IMR-90 (cell line): ENCODE measurements around the gene XPR1. TPM values are rescaled to one million over a fixed set of nuclear protein-coding genes. Genes with fewer than 3 reads are reported as not detected.

ENCODE experiments used
- ATAC-seq: fragments of 200-7000 bp; cut with Tn5 transposase; 2 replicates; pipeline ENCODE4 v1.9.1; 2020; ENCODE audit warnings: low read depth, mild to moderate bottlenecking, moderate library complexity
- BruUV-seq: library from RNA; stranded (reverse); fragments of 400-500 nt; replicated peaks from 2 replicates; lab custom pipeline; 2021; lab: Mats Ljungman, UMichigan
- CTCF ChIA-PET: fragments of 300-600 bp; formaldehyde crosslinking; extraction: SDS; loops from one replicate; lab custom pipeline; 2021; ENCODE audit warnings: antibody characterized with exemption; lab: Yijun Ruan, JAX
- POLR2A ChIA-PET: fragments of 300-600 bp; sonication (Branson Sonifier 250); formaldehyde crosslinking; loops from one replicate; lab custom pipeline; 2022; ENCODE audit warnings: antibody characterized with exemption; ENCODE audit not compliant: unreplicated experiment; lab: Charles Lee
- DNase-seq: peaks from one replicate; pipeline ENCODE4 v3.0.0; 2013
- H2AFZ ChIP-seq: replicated peaks from 2 replicates; pipeline ENCODE3; 2013; ENCODE audit warnings: low read length, mild to moderate bottlenecking; ENCODE audit not compliant: poor library complexity
- H2AK5ac ChIP-seq: 2 replicates; pipeline ENCODE4 v1.6.1; 2013; ENCODE audit warnings: low read depth, low read length, inconsistent platforms
- H2AK9ac ChIP-seq: replicated peaks from 2 replicates; pipeline ENCODE3; 2013; ENCODE audit warnings: mild to moderate bottlenecking, low read depth, low read length, moderate library complexity; ENCODE audit not compliant: poor library complexity
- H2BK120ac ChIP-seq: 2 replicates; pipeline ENCODE4 v1.6.1; 2013; ENCODE audit warnings: low read depth, low read length, inconsistent platforms
- H2BK15ac ChIP-seq: 3 replicates; pipeline ENCODE4 v1.6.1; 2013; ENCODE audit warnings: low read depth, low read length, inconsistent platforms
- H2BK20ac ChIP-seq: 2 replicates; pipeline ENCODE4 v1.6.1; 2013; ENCODE audit warnings: low read depth, mild to moderate bottlenecking, inconsistent platforms, low read length, moderate library complexity
- H2BK5ac ChIP-seq: 2 replicates; pipeline ENCODE4 v1.6.1; 2013; ENCODE audit warnings: mild to moderate bottlenecking, low read depth, low read length, inconsistent platforms; ENCODE audit not compliant: poor library complexity, severe bottlenecking
- H3K14ac ChIP-seq: replicated peaks from 2 replicates; pipeline ENCODE4 v1.6.1; 2013; ENCODE audit warnings: low read depth, low read length, inconsistent platforms
- H3K18ac ChIP-seq: 2 replicates; pipeline ENCODE4 v1.6.1; 2013; ENCODE audit warnings: low read depth, low read length, control low read depth
- H3K23ac ChIP-seq: 2 replicates; pipeline ENCODE4 v1.6.1; 2013; ENCODE audit warnings: low read depth, low read length, inconsistent platforms
- H3K27ac ChIP-seq: 2 replicates; pipeline ENCODE4 v1.5.1; 2013; ENCODE audit warnings: mild to moderate bottlenecking, control low read depth, low read length; ENCODE audit not compliant: insufficient read depth
- H3K27me3 ChIP-seq: 2 replicates; pipeline ENCODE4 v1.6.1; 2013; ENCODE audit warnings: low read length; ENCODE audit not compliant: control insufficient read depth, insufficient read depth
- H3K36me3 ChIP-seq: 2 replicates; pipeline ENCODE4 v1.6.1; 2013; ENCODE audit warnings: low read length, mixed read lengths; ENCODE audit not compliant: control insufficient read depth, insufficient read depth
- H3K4ac ChIP-seq: 2 replicates; pipeline ENCODE4 v1.6.1; 2013; ENCODE audit warnings: low read depth, low read length, inconsistent platforms
- H3K4me1 ChIP-seq: 2 replicates; pipeline ENCODE4 v1.6.1; 2013; ENCODE audit warnings: low read length, mixed read lengths; ENCODE audit not compliant: control insufficient read depth, insufficient read depth
- H3K4me2 ChIP-seq: 2 replicates; pipeline ENCODE4 v1.6.1; 2013; ENCODE audit warnings: low read depth, mild to moderate bottlenecking, control low read depth, low read length, moderate library complexity
- H3K4me3 ChIP-seq: 2 replicates; pipeline ENCODE4 v1.5.1; 2013; ENCODE audit warnings: low read depth, mild to moderate bottlenecking, control low read depth, low read length, moderate library complexity; ENCODE audit not compliant: insufficient read depth
- H3K56ac ChIP-seq: 2 replicates; pipeline ENCODE4 v1.6.1; 2013; ENCODE audit warnings: low read length, inconsistent platforms; ENCODE audit not compliant: insufficient read depth; ENCODE audit errors: extremely low read depth
- H3K79me1 ChIP-seq, 2 experiments: 2 replicates each; pipeline ENCODE4 v1.6.1; 2013; ENCODE audit warnings: low read length in 2 of 2, inconsistent platforms in 1 of 2, low read depth in 1 of 2
- H3K9ac ChIP-seq: 2 replicates; pipeline ENCODE4 v1.6.1; 2013; ENCODE audit warnings: low read depth, low read length, control low read depth
- H3K9me1 ChIP-seq: 2 replicates; pipeline ENCODE4 v1.6.1; 2013; ENCODE audit warnings: low read length, inconsistent platforms; ENCODE audit not compliant: insufficient read depth
- H3K9me3 ChIP-seq: 2 replicates; pipeline ENCODE4 v1.6.1; 2013; ENCODE audit warnings: low read length; ENCODE audit not compliant: control insufficient read depth, insufficient read depth
- H4K20me1 ChIP-seq: 2 replicates; pipeline ENCODE4 v1.6.1; 2013; ENCODE audit warnings: low read length, inconsistent platforms; ENCODE audit not compliant: insufficient read depth
- H4K5ac ChIP-seq: 2 replicates; pipeline ENCODE4 v1.6.1; 2013; ENCODE audit warnings: mild to moderate bottlenecking, low read depth, low read length, control low read depth
- H4K8ac ChIP-seq, 2 experiments: 2 replicates each; pipeline ENCODE4 v1.6.1; 2013; ENCODE audit warnings: low read depth in 2 of 2, low read length in 2 of 2, control low read depth in 1 of 2, inconsistent platforms in 1 of 2
- H4K91ac ChIP-seq: 2 replicates; pipeline ENCODE4 v1.6.1; 2013; ENCODE audit warnings: low read depth, low read length, inconsistent platforms; ENCODE audit not compliant: insufficient read depth
- BHLHE40 ChIP-seq: fragments of 150-350 bp; IDR thresholded peaks from 2 replicates; pipeline ENCODE4 v1.6.1; 2016; ENCODE audit warnings: mild to moderate bottlenecking, low read depth, low read length
- CEBPB ChIP-seq: IDR thresholded peaks from 2 replicates; pipeline ENCODE4 v1.6.1; 2012; ENCODE audit warnings: low read depth, low read length, improper control_type of control experiment
- FOS ChIP-seq: fragments of 150-350 bp; IDR thresholded peaks from 2 replicates; pipeline ENCODE4 v1.6.1; 2016; ENCODE audit warnings: low read depth, low read length
- MAFK ChIP-seq: IDR thresholded peaks from 2 replicates; pipeline ENCODE4 v1.6.1; 2012; ENCODE audit warnings: low read depth, low read length, improper control_type of control experiment
- MAZ ChIP-seq: IDR thresholded peaks from 2 replicates; pipeline ENCODE4 v1.6.1; 2012; ENCODE audit warnings: low read depth, mild to moderate bottlenecking, low read length, improper control_type of control experiment, moderate library complexity, borderline replicate concordance
- MXI1 ChIP-seq: IDR thresholded peaks from 2 replicates; pipeline ENCODE4 v1.6.1; 2012; ENCODE audit warnings: low read depth, mild to moderate bottlenecking, low read length, moderate library complexity, borderline replicate concordance
- POLR2A ChIP-seq: IDR thresholded peaks from 2 replicates; pipeline ENCODE4 v1.6.1; 2012; ENCODE audit warnings: mild to moderate bottlenecking, low read depth, low read length
- RAD21 ChIP-seq: IDR thresholded peaks from 2 replicates; pipeline ENCODE4 v1.6.1; 2012; ENCODE audit warnings: low read length, improper control_type of control experiment
- RCOR1 ChIP-seq: IDR thresholded peaks from 2 replicates; pipeline ENCODE4 v1.6.1; 2012; ENCODE audit warnings: mild to moderate bottlenecking, low read length, improper control_type of control experiment; ENCODE audit not compliant: insufficient replicate concordance
- RFX5 ChIP-seq: IDR thresholded peaks from 2 replicates; pipeline ENCODE4 v1.8.0; 2012; ENCODE audit warnings: low read depth, mild to moderate bottlenecking, low read length, moderate library complexity
- WGBS, 2 experiments: methylation state at CpG; one replicate each; pipeline versions ENCODE4 v1.1.5 to v1.1.7; 2013; ENCODE audit warnings: missing lambda C conversion rate in 2 of 2; ENCODE audit not compliant: insufficient read length in 1 of 2; ENCODE audit errors: extremely low coverage in 2 of 2; 5-methylcytosine and 5-hydroxymethylcytosine counted together
- dilution Hi-C: fragments of 300-500 bp; cut with HindIII; formaldehyde crosslinking; loops from one replicate; pipeline ENCODE4 v1.14.3; 2018; ENCODE audit warnings: low sequenced_read_pairs; ENCODE audit not compliant: unreplicated experiment
- in situ Hi-C: fragments of 300-500 bp; cut with MboI; formaldehyde crosslinking; loops from 3 replicates; pipeline ENCODE4 v1.14.3; 2019; ENCODE audit warnings: low sequenced_read_pairs, inconsistent platforms, mixed read lengths
- intact Hi-C: fragments of 100-400 bp; cut with micrococcal nuclease; formaldehyde crosslinking; loops from 2 replicates; pipeline ENCODE4 v1.10.0; 2022
- polyA plus RNA-seq, 3 experiments: library from polyadenylated mRNA; depleted of rRNA; stranded (reverse); fragments of >200 nt; gene quantifications; 2 replicates each; pipeline ENCODE4 v1.2.3, GENCODE V29; 2012; ENCODE audit warnings: low replicate concordance in 1 of 3
- total RNA-seq: library from RNA; depleted of rRNA; stranded (reverse); fragments of >200 nt; gene quantifications from 2 replicates; pipeline ENCODE4 v1.2.3, GENCODE V29; 2012
- TF ChIP-seq, protein P1 (sequence below): fragments of 150-350 bp; IDR thresholded peaks from 2 replicates; pipeline ENCODE4 v1.6.1; 2017; ENCODE audit warnings: mild to moderate bottlenecking, antibody characterized with exemption, low read length, low read depth
- TF ChIP-seq, protein P2 (sequence below): conservative IDR thresholded peaks from 2 replicates; pipeline ENCODE4 v1.5.1; 2012; ENCODE audit warnings: mild to moderate bottlenecking, low read depth, low read length, improper control_type of control experiment
- TF ChIP-seq, protein P3 (sequence below): fragments of 150-350 bp; IDR thresholded peaks from 2 replicates; pipeline ENCODE4 v1.6.1; 2016; ENCODE audit warnings: low read depth, mild to moderate bottlenecking, low read length, moderate library complexity, borderline replicate concordance

Gene XPR1
- total and polyA plus RNA-seq, 2 of the 4 experiments (the other 2 are of a cell fraction) = 11.8 to 25.1 TPM

DNA sequence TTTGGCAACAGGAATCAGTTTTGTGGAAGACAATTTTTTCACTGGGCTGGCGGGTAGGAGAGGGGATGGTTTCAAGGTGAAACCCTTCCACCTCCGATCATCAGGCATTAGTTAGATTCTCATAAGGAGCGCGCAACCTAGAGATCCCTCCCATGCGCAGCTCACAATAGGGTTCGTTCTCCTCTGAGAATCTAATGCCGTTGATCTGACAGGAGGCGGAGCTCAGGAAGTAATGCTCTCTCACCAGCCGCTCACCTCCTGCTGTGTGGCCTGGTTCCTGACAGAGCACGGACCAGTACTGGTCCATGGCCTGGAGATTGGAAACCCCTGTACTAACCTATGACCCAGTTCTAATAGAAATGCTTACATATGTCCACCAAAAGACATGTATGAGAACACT, 184.3 kb downstream of the XPR1 start:
- Histone ChIP-seq H2AK9ac (no peak overlapping the region), H3K4me1 (no peaks in the 10 kb centered on the region), H3K9me1 (peaks cover 5% of the 10 kb centered on the region; the same call in 1 of the 2 replicates), H4K20me1 (no peaks in the 10 kb centered on the region), H3K27ac (no peak overlapping the region), H4K5ac (no peak overlapping the region), H2AK5ac (no peak overlapping the region), H3K4me2 (no peak overlapping the region), H4K8ac (no peak overlapping the region), H3K18ac (no peak overlapping the region), H3K9ac (no peak overlapping the region), H3K4ac (no peak overlapping the region), H3K36me3 (no peaks in the 10 kb centered on the region), H3K23ac (no peak overlapping the region), H3K56ac (no peak overlapping the region), H3K79me1 (no peaks in the 10 kb centered on the region; a peak in 1 of 4 replicates), H3K14ac (no peak overlapping the region), H2BK15ac (no peak overlapping the region), H2BK20ac (no peak overlapping the region), H3K27me3 (no peaks in the 10 kb centered on the region), H4K91ac (no peak overlapping the region), H3K4me3 (no peak overlapping the region), H3K9me3 (no peaks in the 10 kb centered on the region), H2BK5ac (no peak overlapping the region), H2AFZ (no peak overlapping the region), H2BK120ac (no peak overlapping the region)
- POLR2A ChIA-PET = no interaction called here
- no TSS peak for BruUV-seq
- no peak for TF ChIP-seq CEBPB
- no peak for TF ChIP-seq BHLHE40
- no peak for TF ChIP-seq MXI1
- TF ChIP-seq MAFK = no peak
- no peak for TF ChIP-seq MAZ
- TF ChIP-seq, protein P1, sequence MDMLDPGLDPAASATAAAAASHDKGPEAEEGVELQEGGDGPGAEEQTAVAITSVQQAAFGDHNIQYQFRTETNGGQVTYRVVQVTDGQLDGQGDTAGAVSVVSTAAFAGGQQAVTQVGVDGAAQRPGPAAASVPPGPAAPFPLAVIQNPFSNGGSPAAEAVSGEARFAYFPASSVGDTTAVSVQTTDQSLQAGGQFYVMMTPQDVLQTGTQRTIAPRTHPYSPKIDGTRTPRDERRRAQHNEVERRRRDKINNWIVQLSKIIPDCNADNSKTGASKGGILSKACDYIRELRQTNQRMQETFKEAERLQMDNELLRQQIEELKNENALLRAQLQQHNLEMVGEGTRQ = no peak
- no peak for TF ChIP-seq RCOR1
- no peak for TF ChIP-seq RFX5
- TF ChIP-seq, protein P2, sequence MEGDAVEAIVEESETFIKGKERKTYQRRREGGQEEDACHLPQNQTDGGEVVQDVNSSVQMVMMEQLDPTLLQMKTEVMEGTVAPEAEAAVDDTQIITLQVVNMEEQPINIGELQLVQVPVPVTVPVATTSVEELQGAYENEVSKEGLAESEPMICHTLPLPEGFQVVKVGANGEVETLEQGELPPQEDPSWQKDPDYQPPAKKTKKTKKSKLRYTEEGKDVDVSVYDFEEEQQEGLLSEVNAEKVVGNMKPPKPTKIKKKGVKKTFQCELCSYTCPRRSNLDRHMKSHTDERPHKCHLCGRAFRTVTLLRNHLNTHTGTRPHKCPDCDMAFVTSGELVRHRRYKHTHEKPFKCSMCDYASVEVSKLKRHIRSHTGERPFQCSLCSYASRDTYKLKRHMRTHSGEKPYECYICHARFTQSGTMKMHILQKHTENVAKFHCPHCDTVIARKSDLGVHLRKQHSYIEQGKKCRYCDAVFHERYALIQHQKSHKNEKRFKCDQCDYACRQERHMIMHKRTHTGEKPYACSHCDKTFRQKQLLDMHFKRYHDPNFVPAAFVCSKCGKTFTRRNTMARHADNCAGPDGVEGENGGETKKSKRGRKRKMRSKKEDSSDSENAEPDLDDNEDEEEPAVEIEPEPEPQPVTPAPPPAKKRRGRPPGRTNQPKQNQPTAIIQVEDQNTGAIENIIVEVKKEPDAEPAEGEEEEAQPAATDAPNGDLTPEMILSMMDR = no peak
- TF ChIP-seq, protein P3, sequence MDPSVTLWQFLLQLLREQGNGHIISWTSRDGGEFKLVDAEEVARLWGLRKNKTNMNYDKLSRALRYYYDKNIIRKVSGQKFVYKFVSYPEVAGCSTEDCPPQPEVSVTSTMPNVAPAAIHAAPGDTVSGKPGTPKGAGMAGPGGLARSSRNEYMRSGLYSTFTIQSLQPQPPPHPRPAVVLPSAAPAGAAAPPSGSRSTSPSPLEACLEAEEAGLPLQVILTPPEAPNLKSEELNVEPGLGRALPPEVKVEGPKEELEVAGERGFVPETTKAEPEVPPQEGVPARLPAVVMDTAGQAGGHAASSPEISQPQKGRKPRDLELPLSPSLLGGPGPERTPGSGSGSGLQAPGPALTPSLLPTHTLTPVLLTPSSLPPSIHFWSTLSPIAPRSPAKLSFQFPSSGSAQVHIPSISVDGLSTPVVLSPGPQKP = no peak
- TF ChIP-seq RAD21 = no peak
- no peak for TF ChIP-seq POLR2A
- TF ChIP-seq FOS = no peak
- 80% methylated on average over 2 of the region's 10 CpGs; no CpG with 5 or more reads in 1 of the 2 experiments for WGBS, 2 experiments
- no peak for DNase-seq
- dilution Hi-C loops (no loop called here), intact Hi-C loops (no loop called here), in situ Hi-C loops (no loop called here)
- no peak for ATAC-seq
- CTCF ChIA-PET = no interaction called here
